Epidermal melanocyte (primary cell): ENCODE measurements around the gene CHCHD6.

Experiments
- DNase-seq: peaks from one replicate; pipeline ENCODE4 v3.0.0; 2011; ENCODE audit warnings: low spot score; ENCODE audit not compliant: insufficient read length

CHCHD6 gene

GRCh38 chr3:126817781-126818180 is 113.7 kb downstream of the CHCHD6 start:
- DNase-seq: no peak

GRCh38 chr3:126818400-126819095 is 114.5 kb downstream of the CHCHD6 start:
- DNase-seq: no peak

- no peak for DNase-seq
These were observed 122.7 kb downstream of the CHCHD6 start for GRCh38 chr3:126826693-126827092.

- no peak for DNase-seq
These were observed 123.1 kb downstream of the CHCHD6 start for GRCh38 chr3:126827121-126827520.

- no peak for DNase-seq
These were observed 124.3 kb downstream of the CHCHD6 start for GRCh38 chr3:126828306-126828705.

GRCh38 chr3:126832933-126833332 is 128.9 kb downstream of the CHCHD6 start:
- no peak for DNase-seq

- DNase-seq: no peak
These were observed 130.8 kb downstream of the CHCHD6 start for GRCh38 chr3:126834596-126835471.

- no peak for DNase-seq
These were observed 131.6 kb downstream of the CHCHD6 start for GRCh38 chr3:126835472-126836219.

- DNase-seq: no peak
These were observed 132.3 kb downstream of the CHCHD6 start for GRCh38 chr3:126836220-126836860.

GRCh38 chr3:126837773-126838172 is 133.7 kb downstream of the CHCHD6 start:
- no peak for DNase-seq

GRCh38 chr3:126845920-126846715 is 142.1 kb downstream of the CHCHD6 start:
- DNase-seq: no peak

- no peak for DNase-seq
These were observed 143.0 kb downstream of the CHCHD6 start for GRCh38 chr3:126847061-126847460.

GRCh38 chr3:126848991-126849390 is 145.0 kb downstream of the CHCHD6 start:
- no peak for DNase-seq

GRCh38 chr3:126849768-126850167 is 145.7 kb downstream of the CHCHD6 start:
- DNase-seq: no peak

GRCh38 chr3:126850370-126851085 is 146.5 kb downstream of the CHCHD6 start:
- DNase-seq: peak; percentile 36

- DNase-seq: no peak
These were observed 147.3 kb downstream of the CHCHD6 start for GRCh38 chr3:126851382-126851781.

- no peak for DNase-seq
These were observed 147.9 kb downstream of the CHCHD6 start for GRCh38 chr3:126851934-126852333.

- no peak for DNase-seq
These were observed 148.5 kb downstream of the CHCHD6 start for GRCh38 chr3:126852511-126852910.

GRCh38 chr3:126854666-126855065 is 150.6 kb downstream of the CHCHD6 start:
- DNase-seq: no peak

- DNase-seq: no peak
These were observed 151.3 kb downstream of the CHCHD6 start for GRCh38 chr3:126855374-126855773.
